Measurements from ENCODE around the gene GPR132.
"Not testable (repeated sequence)": the region's sequence is repeated elsewhere in the genome, so short reads cannot be mapped to it uniquely, and the experiment has no call there.

The GPR132 gene

GRCh38 chr14:105041841-105042765, 23.1 kb downstream of the GPR132 start:
- DNase-seq (ENCODE audit: low read depth): no peak
- H3K4me3 ChIP-seq (ENCODE audit: control insufficient read depth, low read depth, low read length): no peak overlapping the region
- TF ChIP-seq, protein P1, sequence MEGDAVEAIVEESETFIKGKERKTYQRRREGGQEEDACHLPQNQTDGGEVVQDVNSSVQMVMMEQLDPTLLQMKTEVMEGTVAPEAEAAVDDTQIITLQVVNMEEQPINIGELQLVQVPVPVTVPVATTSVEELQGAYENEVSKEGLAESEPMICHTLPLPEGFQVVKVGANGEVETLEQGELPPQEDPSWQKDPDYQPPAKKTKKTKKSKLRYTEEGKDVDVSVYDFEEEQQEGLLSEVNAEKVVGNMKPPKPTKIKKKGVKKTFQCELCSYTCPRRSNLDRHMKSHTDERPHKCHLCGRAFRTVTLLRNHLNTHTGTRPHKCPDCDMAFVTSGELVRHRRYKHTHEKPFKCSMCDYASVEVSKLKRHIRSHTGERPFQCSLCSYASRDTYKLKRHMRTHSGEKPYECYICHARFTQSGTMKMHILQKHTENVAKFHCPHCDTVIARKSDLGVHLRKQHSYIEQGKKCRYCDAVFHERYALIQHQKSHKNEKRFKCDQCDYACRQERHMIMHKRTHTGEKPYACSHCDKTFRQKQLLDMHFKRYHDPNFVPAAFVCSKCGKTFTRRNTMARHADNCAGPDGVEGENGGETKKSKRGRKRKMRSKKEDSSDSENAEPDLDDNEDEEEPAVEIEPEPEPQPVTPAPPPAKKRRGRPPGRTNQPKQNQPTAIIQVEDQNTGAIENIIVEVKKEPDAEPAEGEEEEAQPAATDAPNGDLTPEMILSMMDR (conservative IDR thresholded peaks at IDR 0.05; ENCODE audit: control insufficient read depth, insufficient read depth, low read depth, low read length): no peak

GRCh38 chr14:105039458-105040205, 25.6 kb downstream of the GPR132 start:
- TF ChIP-seq, protein P1 (conservative IDR thresholded peaks at IDR 0.05; ENCODE audit: control insufficient read depth, insufficient read depth, low read depth, low read length): no peak
- H3K4me3 ChIP-seq (ENCODE audit: control insufficient read depth, low read depth, low read length): no peak overlapping the region
- DNase-seq (ENCODE audit: low read depth): no peak

DNA sequence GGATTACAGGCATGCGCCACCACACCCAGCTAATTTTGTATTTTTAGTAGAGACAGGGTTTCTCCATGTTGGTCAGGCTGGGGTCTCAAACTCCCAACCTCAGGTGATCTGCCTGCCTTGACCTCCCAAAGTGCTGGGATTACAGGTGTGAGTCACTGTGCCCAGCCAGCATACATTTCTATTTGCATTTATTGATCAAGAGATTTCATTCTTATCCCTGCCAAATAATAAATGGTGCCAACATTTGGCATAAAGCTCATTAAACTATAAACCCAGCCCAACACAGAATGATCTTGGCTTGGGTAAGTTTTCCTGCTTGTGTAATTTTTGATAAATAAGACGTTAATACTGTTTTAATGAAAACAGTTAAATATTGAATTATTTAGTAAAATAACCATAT, 29.6 kb downstream of the GPR132 start:
- H3K4me3 ChIP-seq (ENCODE audit: control insufficient read depth, low read depth, low read length); DNase-seq (ENCODE audit: low read depth): not testable (repeated sequence)

DNA sequence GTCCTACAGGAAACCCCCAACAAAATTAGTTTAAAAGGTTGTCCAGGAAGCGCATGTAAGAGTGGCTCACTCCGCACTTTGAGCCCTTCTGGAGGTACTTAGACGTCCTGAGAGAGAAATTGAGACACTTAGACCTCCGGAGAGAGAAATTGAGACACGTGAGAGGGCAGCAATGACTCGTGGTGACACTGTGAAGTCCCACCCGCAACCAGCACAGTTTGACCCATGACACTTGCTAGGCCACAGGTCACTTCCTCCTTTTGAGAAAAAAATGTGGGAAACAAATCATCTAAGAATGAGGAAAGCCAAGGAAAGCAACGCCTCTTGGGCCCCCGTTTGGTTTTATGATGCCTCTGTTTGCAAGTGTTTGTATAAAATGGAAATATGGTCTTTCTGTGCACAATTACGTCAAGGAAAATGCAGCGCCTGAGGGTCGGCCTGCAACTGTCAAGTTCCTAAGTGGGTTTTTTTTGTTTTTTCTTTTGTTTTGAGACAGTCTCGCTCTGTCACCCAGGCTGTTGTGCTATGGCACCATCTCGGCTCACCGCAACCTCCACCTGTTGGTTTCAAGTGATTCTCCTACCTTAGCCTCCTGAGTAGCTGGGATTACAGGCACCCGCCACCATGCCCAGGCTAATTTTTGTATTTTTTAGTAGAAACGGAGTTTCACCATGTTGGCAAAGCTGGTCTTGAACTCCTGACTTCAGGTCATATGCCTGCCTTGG, 30.8 kb downstream of the GPR132 start:
- DNase-seq (ENCODE audit: low read depth): no peak
- TF ChIP-seq, protein P1 (conservative IDR thresholded peaks at IDR 0.05; ENCODE audit: control insufficient read depth, insufficient read depth, low read depth, low read length): no peak
- no peak overlapping the region for H3K4me3 ChIP-seq (ENCODE audit: control insufficient read depth, low read depth, low read length)

DNA sequence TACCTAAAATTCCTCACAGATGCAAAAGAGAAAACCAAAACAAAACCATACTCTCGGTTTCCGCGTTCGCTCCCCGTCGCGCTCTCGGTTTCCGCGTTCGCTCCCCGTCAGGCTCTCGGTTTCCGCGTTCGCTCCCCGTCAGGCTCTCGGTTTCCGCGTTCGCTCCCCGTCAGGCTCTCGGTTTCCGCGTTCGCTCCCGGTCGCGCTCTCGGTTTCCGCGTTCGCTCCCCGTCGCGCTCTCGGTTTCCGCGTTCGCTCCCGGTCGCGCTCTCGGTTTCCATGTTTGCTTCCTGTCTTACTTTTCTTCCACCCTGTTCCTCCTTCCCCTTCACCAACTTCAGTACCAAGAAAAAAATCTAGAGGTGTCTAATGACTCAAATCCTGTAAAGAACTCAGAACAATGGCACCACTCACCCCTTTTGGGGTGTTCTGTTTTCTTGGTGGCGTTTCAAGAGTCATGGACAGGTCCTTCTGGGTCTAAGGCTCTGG, 31.8 kb downstream of the GPR132 start:
- not testable (repeated sequence) for DNase-seq (ENCODE audit: low read depth)
- peak overlapping the region; percentile 63 for H3K4me3 ChIP-seq (ENCODE audit: control insufficient read depth, low read depth, low read length)

DNA sequence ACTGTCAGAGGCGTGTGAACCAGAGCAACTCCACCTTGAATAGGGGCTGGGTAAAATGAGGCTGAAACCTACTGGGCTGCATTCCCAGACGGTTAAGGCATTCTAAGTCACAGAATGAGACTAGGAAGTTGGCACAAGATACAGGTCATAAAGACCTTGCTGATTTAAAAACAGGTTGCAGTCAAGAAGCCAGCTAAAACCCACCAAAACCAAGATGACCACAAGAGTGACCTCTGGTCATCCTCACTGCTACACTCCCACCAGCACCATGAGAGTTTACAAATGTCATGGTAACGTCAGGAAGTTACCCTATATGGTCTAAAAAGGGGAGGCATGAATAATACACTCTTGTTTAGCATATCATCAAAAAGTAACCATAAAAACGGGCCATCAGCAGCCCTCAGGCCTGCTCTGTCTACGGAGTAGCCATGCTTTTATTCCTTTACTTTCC, 32.8 kb downstream of the GPR132 start:
- not testable (repeated sequence) for H3K4me3 ChIP-seq (ENCODE audit: control insufficient read depth, low read depth, low read length); DNase-seq (ENCODE audit: low read depth)

- no peak for DNase-seq (ENCODE audit: low read depth)
- TF ChIP-seq, protein P1 (conservative IDR thresholded peaks at IDR 0.05; ENCODE audit: control insufficient read depth, insufficient read depth, low read depth, low read length): no peak
- no peak overlapping the region for H3K4me3 ChIP-seq (ENCODE audit: control insufficient read depth, low read depth, low read length)
Measured at GRCh38 chr14:105030836-105031396, 34.3 kb downstream of the GPR132 start.

All from fibroblast of mammary gland (primary cell).